Neural progenitor cell (in vitro differentiated cells): ENCODE measurements around the gene IDS.

Experiments
- CTCF ChIP-seq: fragments of 200-600 bp; sonication (generic); IDR thresholded peaks from 2 replicates; pipeline ENCODE4 v1.5.1; 2017; ENCODE audit warnings: antibody characterized with exemption, mild to moderate bottlenecking
- EZH2 ChIP-seq: fragments of 200-600 bp; sonication (generic); IDR thresholded peaks from 2 replicates; pipeline ENCODE4 v1.6.1; 2017; ENCODE audit warnings: antibody characterized with exemption, mild to moderate bottlenecking, moderate library complexity

- TF ChIP-seq CTCF = no peak
- no peak for TF ChIP-seq EZH2
These were observed 5.3 kb downstream of the IDS start for GRCh38 chrX:149499766-149500165.
